LNCAP (cell line): ENCODE results near the gene SIRPD.

Experiments
- TF ChIP-seq, protein P1 (sequence below): fragments of 450-650 bp; IDR thresholded peaks from 2 replicates; pipeline ENCODE4 v1.5.1; 2017; ENCODE audit warnings: mild to moderate bottlenecking

SIRPD gene

DNA sequence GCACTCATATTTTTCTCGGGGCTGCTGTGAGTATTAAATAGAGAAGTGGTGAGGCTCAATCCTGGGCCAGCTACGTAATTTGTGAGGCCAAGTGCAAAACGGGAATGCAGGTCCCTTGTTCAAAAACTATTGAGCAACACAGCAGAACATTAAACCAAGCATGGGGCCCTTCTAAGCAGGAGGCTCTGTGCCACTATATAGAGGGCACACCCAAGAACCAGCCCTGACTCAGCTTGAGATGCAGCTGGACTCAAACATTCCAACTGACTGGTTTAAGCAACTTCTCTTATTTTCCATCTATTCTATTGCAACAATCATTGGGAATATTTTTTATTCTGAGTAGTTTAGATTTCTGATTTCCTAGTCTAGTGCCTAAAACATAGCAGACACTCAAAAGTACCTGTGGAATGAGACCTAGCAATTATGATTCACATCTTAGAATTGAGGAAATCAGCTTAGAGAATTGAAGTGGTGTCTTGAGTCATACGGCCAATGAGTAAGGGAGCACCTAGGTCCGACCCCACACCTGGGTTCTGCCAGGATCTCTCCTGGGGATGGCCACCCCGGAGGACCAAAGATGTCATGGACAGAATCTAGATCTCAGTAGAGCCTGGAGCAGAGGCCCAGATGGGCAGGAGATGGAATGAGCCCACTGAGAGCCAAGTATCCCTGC, 67.6 kb downstream of the SIRPD start:
- TF ChIP-seq, protein P1, sequence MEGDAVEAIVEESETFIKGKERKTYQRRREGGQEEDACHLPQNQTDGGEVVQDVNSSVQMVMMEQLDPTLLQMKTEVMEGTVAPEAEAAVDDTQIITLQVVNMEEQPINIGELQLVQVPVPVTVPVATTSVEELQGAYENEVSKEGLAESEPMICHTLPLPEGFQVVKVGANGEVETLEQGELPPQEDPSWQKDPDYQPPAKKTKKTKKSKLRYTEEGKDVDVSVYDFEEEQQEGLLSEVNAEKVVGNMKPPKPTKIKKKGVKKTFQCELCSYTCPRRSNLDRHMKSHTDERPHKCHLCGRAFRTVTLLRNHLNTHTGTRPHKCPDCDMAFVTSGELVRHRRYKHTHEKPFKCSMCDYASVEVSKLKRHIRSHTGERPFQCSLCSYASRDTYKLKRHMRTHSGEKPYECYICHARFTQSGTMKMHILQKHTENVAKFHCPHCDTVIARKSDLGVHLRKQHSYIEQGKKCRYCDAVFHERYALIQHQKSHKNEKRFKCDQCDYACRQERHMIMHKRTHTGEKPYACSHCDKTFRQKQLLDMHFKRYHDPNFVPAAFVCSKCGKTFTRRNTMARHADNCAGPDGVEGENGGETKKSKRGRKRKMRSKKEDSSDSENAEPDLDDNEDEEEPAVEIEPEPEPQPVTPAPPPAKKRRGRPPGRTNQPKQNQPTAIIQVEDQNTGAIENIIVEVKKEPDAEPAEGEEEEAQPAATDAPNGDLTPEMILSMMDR: no peak

DNA sequence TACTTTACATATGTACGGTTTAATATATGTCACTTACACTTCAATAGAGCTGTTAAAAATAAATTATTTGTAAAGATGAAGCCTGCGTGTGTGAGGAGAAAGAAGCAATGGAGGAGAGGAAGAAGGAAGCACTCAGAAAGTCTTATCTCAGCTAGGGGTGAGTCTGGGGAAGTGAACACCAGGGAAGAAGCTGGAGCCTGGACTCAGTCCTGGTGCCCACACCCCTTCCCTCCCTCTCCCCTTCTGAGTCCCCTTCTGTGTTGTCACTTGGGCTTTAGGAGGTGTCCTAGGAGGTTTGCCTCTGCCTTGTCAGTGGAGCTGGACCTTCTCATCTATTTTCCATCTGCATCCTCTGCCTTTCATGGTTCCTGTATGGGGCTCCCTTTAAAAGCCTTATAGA, 68.2 kb downstream of the SIRPD start:
- TF ChIP-seq, protein P1: no peak

DNA sequence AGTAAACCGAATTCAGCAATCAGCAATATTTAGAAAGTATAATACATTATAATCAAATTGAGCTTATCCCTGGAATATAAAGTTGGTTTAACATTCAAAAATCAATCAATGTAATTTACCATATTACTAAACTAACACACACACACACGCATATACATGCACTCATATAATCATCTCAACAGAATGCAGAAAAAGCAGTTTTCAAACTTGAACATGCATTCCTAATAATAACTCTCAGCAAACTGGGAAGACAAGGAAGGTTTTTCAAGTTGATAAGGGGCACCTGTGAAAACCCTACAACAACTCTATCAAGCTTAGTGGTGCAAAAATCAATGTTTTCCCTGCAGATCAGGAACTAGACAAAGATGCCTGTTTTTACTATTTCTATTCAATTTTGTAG, 70.9 kb downstream of the SIRPD start:
- TF ChIP-seq, protein P1: no peak

DNA sequence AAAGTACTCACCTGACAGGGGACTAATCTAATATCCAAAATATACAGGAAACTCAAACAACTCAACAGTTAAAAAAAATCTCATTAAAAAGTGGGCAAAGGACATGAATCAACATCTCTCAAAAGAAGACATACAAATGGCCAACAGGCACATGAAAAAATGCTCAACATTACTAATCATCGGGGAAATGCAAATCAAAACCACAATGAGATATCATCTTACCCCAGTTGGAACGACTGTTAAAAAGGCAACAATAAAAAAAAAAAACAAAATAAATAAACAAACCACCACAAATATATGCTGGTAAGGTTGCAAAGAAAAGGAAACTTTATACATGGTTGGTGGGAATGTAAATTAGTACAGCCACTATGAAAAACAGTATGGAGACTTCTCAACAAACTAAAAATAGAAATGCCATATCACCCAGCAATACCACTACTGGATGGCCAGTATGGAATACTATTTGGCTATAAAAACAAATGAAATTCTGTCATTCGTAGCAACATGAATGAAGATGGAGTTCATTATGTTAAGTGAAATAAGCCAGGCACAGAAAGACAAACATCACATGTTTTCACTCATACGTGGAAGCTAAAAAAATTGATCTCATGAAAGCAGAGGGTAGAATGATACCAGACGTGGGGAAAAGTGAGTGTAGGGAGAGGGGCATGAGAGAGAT, 72.9 kb downstream of the SIRPD start:
- TF ChIP-seq, protein P1: no peak
